ENCODE data around the gene DYNLL2. TPM values are rescaled to one million over a fixed set of nuclear protein-coding genes. Genes with fewer than 3 reads are reported as not detected.
A peak's percentile ranks its signal among the peaks of the same experiment; 100 is the strongest.
"Not testable (repeated sequence)": the region's sequence is repeated elsewhere in the genome, so short reads cannot be mapped to it uniquely, and the experiment has no call there.

DYNLL2 gene
- total and polyA plus RNA-seq, 9 of the 15 experiments (the other 6 are each of a cell fraction or from before 2014, with no cell fraction given) = 1.8 to 24.5 (median 13.0) TPM

DNA sequence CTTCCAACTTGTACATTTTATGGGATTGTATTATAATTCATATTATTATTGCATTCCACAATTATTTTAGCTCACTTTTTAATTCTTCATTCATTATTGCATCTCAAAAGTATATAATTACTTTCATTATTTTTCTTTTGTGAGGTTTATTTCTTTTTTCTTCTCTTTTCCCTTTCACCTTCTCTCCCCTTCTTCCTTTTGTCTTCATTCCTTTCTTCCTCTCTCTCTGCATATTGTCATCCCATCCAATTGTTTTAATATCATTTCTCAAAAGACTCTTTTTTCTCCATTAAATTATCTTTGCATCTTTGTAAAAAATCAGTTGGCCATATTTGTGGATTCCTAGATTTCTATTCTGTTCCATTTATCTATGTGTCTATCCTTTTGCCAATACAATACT lies 17.3 kb downstream of the DYNLL2 start:
- in situ Hi-C loops (cut with MboI) = loop anchor here (25.0 kb wide), 1 partner anchor 963 kb away; no protein-coding TSS in a partner anchor
- Histone ChIP-seq H4K20me1 (replicated peaks; ENCODE audit: control insufficient read depth, insufficient read depth, low read length) (no peaks in the 10 kb centered on the region), H3K36me3 (ENCODE audit: control insufficient read depth, insufficient read depth, low read length) (no peaks in the 10 kb centered on the region), H3K4me3 (no peak overlapping the region), H3K4me2 (ENCODE audit: insufficient read depth, low read length) (no peak overlapping the region), H3K27me3 (ENCODE audit: control insufficient read depth in 2 of 2, insufficient read depth in 2 of 2, low read length in 2 of 2) (no peaks in the 10 kb centered on the region; a peak in 1 of 5 replicates), H2AFZ (ENCODE audit: low read depth, low read length) (no peak overlapping the region), H3K9me3 (replicated peaks; ENCODE audit: control insufficient read depth, insufficient read depth, low read depth, low read length) (no peaks in the 10 kb centered on the region), H3K9me1 (ENCODE audit: control insufficient read depth, insufficient read depth, low read length) (no peaks in the 10 kb centered on the region), H3K27ac (ENCODE audit: extremely low read depth, low read depth, low read length) (no peak overlapping the region), H3K9ac (ENCODE audit: insufficient read depth in 1 of 2, low read depth in 2 of 2, low read length in 2 of 2) (no peak overlapping the region), H3K4me1 (replicated peaks in 1 of 2; ENCODE audit: control insufficient read depth in 2 of 2, insufficient read depth in 2 of 2, low read length in 2 of 2) (no peaks in the 10 kb centered on the region), H3K79me2 (ENCODE audit: control insufficient read depth, insufficient read depth, low read length) (no peaks in the 10 kb centered on the region)
- CTCF ChIA-PET (ENCODE audit: low intra/inter-chr PET ratio) = no interaction called here
- FAIRE-seq = no peak
- no peak for TF ChIP-seq ZKSCAN3 (CRISPR knock-in tag; IDR thresholded peaks at IDR 0.05)
- no peak for TF ChIP-seq SRSF1 (IDR thresholded peaks at IDR 0.05; ENCODE audit: low read depth, low read length)
- TF ChIP-seq, protein P1, sequence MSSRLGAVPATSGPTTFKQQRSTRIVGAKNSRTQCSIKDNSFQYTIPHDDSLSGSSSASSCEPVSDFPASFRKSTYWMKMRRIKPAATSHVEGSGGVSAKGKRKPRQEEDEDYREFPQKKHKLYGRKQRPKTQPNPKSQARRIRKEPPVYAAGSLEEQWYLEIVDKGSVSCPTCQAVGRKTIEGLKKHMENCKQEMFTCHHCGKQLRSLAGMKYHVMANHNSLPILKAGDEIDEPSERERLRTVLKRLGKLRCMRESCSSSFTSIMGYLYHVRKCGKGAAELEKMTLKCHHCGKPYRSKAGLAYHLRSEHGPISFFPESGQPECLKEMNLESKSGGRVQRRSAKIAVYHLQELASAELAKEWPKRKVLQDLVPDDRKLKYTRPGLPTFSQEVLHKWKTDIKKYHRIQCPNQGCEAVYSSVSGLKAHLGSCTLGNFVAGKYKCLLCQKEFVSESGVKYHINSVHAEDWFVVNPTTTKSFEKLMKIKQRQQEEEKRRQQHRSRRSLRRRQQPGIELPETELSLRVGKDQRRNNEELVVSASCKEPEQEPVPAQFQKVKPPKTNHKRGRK (tag; IDR thresholded peaks at IDR 0.05) = 0 out of 2 replicates have a peak, but pooled peaks have one; percentile 31
- intact Hi-C loops (cut with micrococcal nuclease) = no loop called here
- no peak for ATAC-seq
- no peak for DNase-seq (ENCODE audit: extremely low read depth in 1 of 4, low spot score in 3 of 4)
- POLR2A ChIA-PET = interaction anchor here (1.0 kb wide), 1 partner anchor 19 kb away, joined by 3 read pairs; no protein-coding TSS in a partner anchor
- no TSS peak for BruUV-seq (replicated peaks)

DNA sequence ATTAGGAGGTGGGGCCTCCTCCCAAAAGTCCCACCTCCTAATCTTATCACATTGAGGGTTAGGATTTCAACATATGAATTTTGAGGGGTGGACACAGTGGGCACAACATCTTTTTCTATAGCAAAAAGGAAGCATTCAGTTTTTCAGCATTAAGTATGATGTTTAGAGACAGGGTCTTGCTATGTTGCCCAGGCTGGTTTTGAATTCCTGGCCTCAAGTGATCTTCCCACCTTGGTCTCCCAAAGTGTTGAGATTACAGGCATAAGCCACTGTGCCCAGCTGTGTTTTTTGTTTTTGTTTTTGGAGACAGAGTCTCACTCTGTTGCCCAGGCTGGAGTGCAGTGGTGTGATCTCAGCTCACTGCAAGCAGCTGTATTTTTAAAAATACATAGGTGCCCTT lies 18.7 kb downstream of the DYNLL2 start:
- peak; percentile 32; the same call in 1 of the 2 replicates for TF ChIP-seq ZNF121 (CRISPR knock-in tag; conservative IDR thresholded peaks at IDR 0.05)
- H3K79me2 ChIP-seq (ENCODE audit: control insufficient read depth, insufficient read depth, low read length); H3K27me3 ChIP-seq (ENCODE audit: control insufficient read depth in 2 of 2, insufficient read depth in 2 of 2, low read length in 2 of 2); DNase-seq (ENCODE audit: extremely low read depth in 1 of 4, low spot score in 3 of 4); H3K4me1 ChIP-seq (replicated peaks in 1 of 2; ENCODE audit: control insufficient read depth in 2 of 2, insufficient read depth in 2 of 2, low read length in 2 of 2); ATAC-seq; H3K27ac ChIP-seq (ENCODE audit: extremely low read depth, low read depth, low read length); BruUV-seq (replicated peaks); H3K9me1 ChIP-seq (ENCODE audit: control insufficient read depth, insufficient read depth, low read length); POLR2A ChIA-PET; H4K20me1 ChIP-seq (replicated peaks; ENCODE audit: control insufficient read depth, insufficient read depth, low read length); intact Hi-C loops (cut with micrococcal nuclease); H3K4me3 ChIP-seq; H3K36me3 ChIP-seq (ENCODE audit: control insufficient read depth, insufficient read depth, low read length); FAIRE-seq; CTCF ChIA-PET (ENCODE audit: low intra/inter-chr PET ratio); H3K9me3 ChIP-seq (replicated peaks; ENCODE audit: control insufficient read depth, insufficient read depth, low read depth, low read length); H2AFZ ChIP-seq (ENCODE audit: low read depth, low read length); H3K9ac ChIP-seq (ENCODE audit: insufficient read depth in 1 of 2, low read depth in 2 of 2, low read length in 2 of 2); H3K4me2 ChIP-seq (ENCODE audit: insufficient read depth, low read length): not testable (repeated sequence)
- in situ Hi-C loops (cut with MboI) = loop anchor here (25.0 kb wide), 1 partner anchor 965 kb away; no protein-coding TSS in a partner anchor
